ENCODE results near the gene WASF2. TPM values are rescaled to one million over a fixed set of nuclear protein-coding genes. Genes with fewer than 3 reads are reported as not detected.

WASF2 gene
- total RNA-seq, 2 experiments from 2014 or later: 119 to 121 TPM

DNA sequence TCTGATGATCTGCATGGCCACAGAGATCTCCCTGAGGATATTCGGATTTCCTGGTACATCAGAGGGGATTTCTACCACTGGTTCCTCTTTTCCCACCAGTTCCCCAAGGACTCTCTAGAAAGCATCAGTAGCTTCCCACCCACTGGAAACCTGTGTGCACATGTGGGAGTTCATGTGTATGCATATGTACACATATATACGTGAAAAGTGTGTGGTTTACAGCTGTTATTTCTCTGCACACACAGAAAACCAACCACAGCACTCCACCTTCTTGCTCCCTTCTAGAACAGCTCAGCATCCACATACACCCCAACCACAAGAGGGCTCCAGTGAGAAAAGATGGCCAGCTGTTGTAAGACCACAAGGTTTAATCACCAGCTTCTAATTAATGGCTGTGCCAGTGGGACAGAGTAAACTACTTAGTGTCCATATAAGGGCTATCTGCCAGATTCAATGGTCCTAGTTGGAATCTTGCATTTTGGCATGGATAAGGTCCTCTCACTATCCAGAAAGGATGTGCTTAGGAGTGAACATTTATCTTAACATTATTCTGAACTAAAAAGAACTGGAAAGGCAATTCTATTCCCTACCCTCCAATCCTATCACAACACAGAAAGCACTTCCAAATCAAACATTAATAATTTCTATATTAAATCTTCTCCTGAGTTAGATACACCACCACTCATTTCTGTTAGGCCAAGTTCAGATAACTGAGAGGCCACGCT lies 73.4 kb downstream of the WASF2 start:
- CTCF ChIA-PET: interaction anchor here (0.5 to 3.6 kb wide), 18 partner anchors 9 to 246 kb away, joined by 3 to 15 read pairs (median 4); no protein-coding TSS in a partner anchor
- DNase-seq: peak in 10 of 14 experiments; percentile 28 to 81 (median 49)
- H3K4me1 Mint-ChIP-seq (ENCODE audit: low read depth): peaks cover 46% of the 10 kb centered on the region
- intact Hi-C loops (cut with DNase I, micrococcal nuclease): loop anchor here (1.0 to 10.0 kb wide), 7 partner anchors 48 to 251 kb away; partner anchors contain the start of gene WASF2 (in 1 of the 2)
- POLR2A ChIA-PET: interaction anchor here (1.1 to 3.0 kb wide), 7 partner anchors 14 to 244 kb away, joined by 3 to 11 read pairs (median 5); partner anchors contain the start of gene WASF2
- no peaks in the 10 kb centered on the region for H3K27me3 Mint-ChIP-seq
- H3K36me3 Mint-ChIP-seq (ENCODE audit: low read depth): peaks cover 75% of the 10 kb centered on the region
- H3K4me3 Mint-ChIP-seq: no peak overlapping the region
- peak; percentile 73 for ATAC-seq (ENCODE audit: poor library complexity)
- TF ChIP-seq, protein P1, sequence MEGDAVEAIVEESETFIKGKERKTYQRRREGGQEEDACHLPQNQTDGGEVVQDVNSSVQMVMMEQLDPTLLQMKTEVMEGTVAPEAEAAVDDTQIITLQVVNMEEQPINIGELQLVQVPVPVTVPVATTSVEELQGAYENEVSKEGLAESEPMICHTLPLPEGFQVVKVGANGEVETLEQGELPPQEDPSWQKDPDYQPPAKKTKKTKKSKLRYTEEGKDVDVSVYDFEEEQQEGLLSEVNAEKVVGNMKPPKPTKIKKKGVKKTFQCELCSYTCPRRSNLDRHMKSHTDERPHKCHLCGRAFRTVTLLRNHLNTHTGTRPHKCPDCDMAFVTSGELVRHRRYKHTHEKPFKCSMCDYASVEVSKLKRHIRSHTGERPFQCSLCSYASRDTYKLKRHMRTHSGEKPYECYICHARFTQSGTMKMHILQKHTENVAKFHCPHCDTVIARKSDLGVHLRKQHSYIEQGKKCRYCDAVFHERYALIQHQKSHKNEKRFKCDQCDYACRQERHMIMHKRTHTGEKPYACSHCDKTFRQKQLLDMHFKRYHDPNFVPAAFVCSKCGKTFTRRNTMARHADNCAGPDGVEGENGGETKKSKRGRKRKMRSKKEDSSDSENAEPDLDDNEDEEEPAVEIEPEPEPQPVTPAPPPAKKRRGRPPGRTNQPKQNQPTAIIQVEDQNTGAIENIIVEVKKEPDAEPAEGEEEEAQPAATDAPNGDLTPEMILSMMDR (IDR thresholded peaks at IDR 0.05): peak; percentile 60
- Histone ChIP-seq H3K9me3 (ENCODE audit: control insufficient read depth in 1 of 2, insufficient read depth in 1 of 2, low read length in 2 of 2) (no peaks in the 10 kb centered on the region), H3K4me3 (ENCODE audit: low read length) (no peak overlapping the region), H3K27ac (ENCODE audit: low read depth in 1 of 2, low read length in 2 of 2) (no peak overlapping the region), H3K36me3 (ENCODE audit: insufficient read depth, low read length) (peaks cover 75% of the 10 kb centered on the region), H3K27me3 (ENCODE audit: control insufficient read depth in 1 of 2, insufficient read depth in 2 of 2, low read length in 2 of 2) (no peaks in the 10 kb centered on the region), H3K4me1 (ENCODE audit: insufficient read depth, low read length) (peaks cover 18% of the 10 kb centered on the region)
- peak overlapping the region; percentile 54 for H3K27ac Mint-ChIP-seq
- no peaks in the 10 kb centered on the region for H3K9me3 Mint-ChIP-seq

DNA sequence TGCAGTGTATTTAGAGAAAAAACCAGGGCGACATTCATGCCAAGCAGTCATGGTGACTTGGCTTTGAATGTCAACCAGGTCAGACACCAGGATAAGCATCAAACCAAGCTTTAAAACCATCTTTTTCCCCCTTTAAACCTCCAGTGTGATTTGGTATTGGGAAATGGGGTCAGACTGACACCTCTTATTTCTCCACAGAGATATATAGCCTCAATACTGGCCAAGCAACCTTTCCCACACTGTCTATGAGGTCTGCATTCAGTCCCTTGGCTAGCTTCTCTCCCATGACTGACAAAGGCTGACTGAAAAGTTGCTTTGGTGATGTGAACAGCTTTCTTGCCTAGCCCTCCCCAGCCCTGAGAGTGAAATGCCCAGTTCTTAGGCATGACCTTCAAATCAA lies 75.9 kb downstream of the WASF2 start:
- H3K9me3 Mint-ChIP-seq: no peaks in the 10 kb centered on the region
- no peak overlapping the region for H3K27ac ChIP-seq (ENCODE audit: low read depth in 1 of 2, low read length in 2 of 2)
- peaks cover 13% of the 10 kb centered on the region for H3K4me1 ChIP-seq (ENCODE audit: insufficient read depth, low read length)
- H3K4me3 ChIP-seq (ENCODE audit: low read length): no peak overlapping the region
- ChIA-PET POLR2A (interaction anchor here (3.0 kb wide), 1 partner anchor 76 kb away, joined by 11 read pairs; the partner anchor contains the start of gene WASF2), CTCF (interaction anchor here (1.2 to 3.6 kb wide), 3 partner anchors 19 to 193 kb away, joined by 3 to 15 read pairs (median 5); no protein-coding TSS in a partner anchor)
- ATAC-seq (ENCODE audit: poor library complexity): no peak
- TF ChIP-seq, protein P1 (IDR thresholded peaks at IDR 0.05): no peak
- no peaks in the 10 kb centered on the region for H3K9me3 ChIP-seq (ENCODE audit: control insufficient read depth in 1 of 2, insufficient read depth in 1 of 2, low read length in 2 of 2)
- no peak overlapping the region for H3K4me3 Mint-ChIP-seq
- H3K27me3 ChIP-seq (ENCODE audit: control insufficient read depth in 1 of 2, insufficient read depth in 2 of 2, low read length in 2 of 2): no peaks in the 10 kb centered on the region
- H3K27ac Mint-ChIP-seq: peak overlapping the region; percentile 36
- peaks cover 98% of the 10 kb centered on the region for H3K36me3 ChIP-seq (ENCODE audit: insufficient read depth, low read length)
- peaks cover 97% of the 10 kb centered on the region for H3K36me3 Mint-ChIP-seq (ENCODE audit: low read depth)
- intact Hi-C loops (cut with DNase I, micrococcal nuclease): loop anchor here in 1 of 2 experiments (10.0 kb wide), 1 partner anchor 51 kb away; no protein-coding TSS in a partner anchor
- DNase-seq: no peak
- peaks cover 37% of the 10 kb centered on the region for H3K4me1 Mint-ChIP-seq (ENCODE audit: low read depth)
- H3K27me3 Mint-ChIP-seq: no peaks in the 10 kb centered on the region

DNA sequence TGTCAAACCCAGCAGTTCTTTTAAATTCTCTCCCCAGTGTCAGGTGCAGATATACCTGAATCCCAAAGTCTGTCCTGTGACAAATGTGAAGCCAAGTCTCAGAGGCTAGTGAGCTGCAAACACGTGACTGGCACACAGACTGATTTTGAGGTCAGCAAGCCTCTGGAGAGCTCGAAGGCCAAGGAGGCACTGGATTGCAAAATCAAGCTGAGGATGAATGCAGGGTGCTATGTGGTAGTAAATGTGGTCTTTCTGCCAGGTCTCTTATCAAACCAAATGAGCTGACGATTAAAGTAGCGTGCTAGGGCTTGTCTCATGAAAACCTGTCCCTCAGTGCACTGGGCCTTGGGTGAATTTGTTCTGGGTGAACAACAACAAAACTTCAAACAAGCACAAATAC lies 77.0 kb downstream of the WASF2 start:
- no peaks in the 10 kb centered on the region for H3K9me3 Mint-ChIP-seq
- H3K4me3 ChIP-seq (ENCODE audit: low read length): no peak overlapping the region
- no peak overlapping the region for H3K27ac ChIP-seq (ENCODE audit: low read depth in 1 of 2, low read length in 2 of 2)
- DNase-seq: no peak
- peaks cover 98% of the 10 kb centered on the region for H3K36me3 ChIP-seq (ENCODE audit: insufficient read depth, low read length)
- H3K9me3 ChIP-seq (ENCODE audit: control insufficient read depth in 1 of 2, insufficient read depth in 1 of 2, low read length in 2 of 2): no peaks in the 10 kb centered on the region
- intact Hi-C loops (cut with DNase I, micrococcal nuclease): loop anchor here in 1 of 2 experiments (10.0 kb wide), 1 partner anchor 52 kb away; no protein-coding TSS in a partner anchor
- H3K27me3 ChIP-seq (ENCODE audit: control insufficient read depth in 1 of 2, insufficient read depth in 2 of 2, low read length in 2 of 2): no peaks in the 10 kb centered on the region
- peaks cover 96% of the 10 kb centered on the region for H3K36me3 Mint-ChIP-seq (ENCODE audit: low read depth)
- no peak for ATAC-seq (ENCODE audit: poor library complexity)
- no peak overlapping the region for H3K27ac Mint-ChIP-seq
- ChIA-PET POLR2A (interaction anchor here (2.1 kb wide), 1 partner anchor 77 kb away, joined by 6 read pairs; the partner anchor contains the start of gene WASF2), CTCF (interaction anchor here (0.6 to 1.2 kb wide), 3 partner anchors 110 to 208 kb away, joined by 3 to 4 read pairs (median 3); no protein-coding TSS in a partner anchor)
- TF ChIP-seq, protein P1 (IDR thresholded peaks at IDR 0.05): no peak
- peaks cover 5% of the 10 kb centered on the region for H3K4me1 ChIP-seq (ENCODE audit: insufficient read depth, low read length)
- H3K27me3 Mint-ChIP-seq: no peaks in the 10 kb centered on the region
- no peak overlapping the region for H3K4me3 Mint-ChIP-seq
- H3K4me1 Mint-ChIP-seq (ENCODE audit: low read depth): peaks cover 26% of the 10 kb centered on the region

Measured in CD4-positive, alpha-beta T cell (primary cell).